ENCODE data around the gene MTOR.

The MTOR gene

DNA sequence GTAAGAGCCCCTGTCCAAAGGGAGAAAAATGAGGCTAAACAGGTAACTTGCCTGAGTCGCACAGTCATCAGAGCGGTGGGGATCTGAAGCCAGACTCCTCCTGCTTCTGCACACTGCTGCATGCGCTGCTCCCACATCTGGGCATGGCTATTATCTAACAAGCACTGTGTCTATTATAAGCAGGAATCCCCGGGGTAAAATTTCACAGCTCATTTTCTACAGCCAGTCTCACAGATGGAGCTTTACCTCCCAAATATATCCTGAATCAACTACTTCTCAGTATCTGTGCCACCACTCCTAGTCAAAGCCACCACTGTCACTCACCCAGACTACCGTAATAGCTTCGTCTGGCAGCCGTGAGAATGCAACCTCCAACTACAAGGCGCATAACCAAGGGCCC lies 9.8 kb downstream of the MTOR start:
- H3K27ac ChIP-seq (replicated peaks) = no peak overlapping the region
- DNase-seq (ENCODE audit: low read depth in 1 of 2, low spot score in 1 of 2) = no peak
- TF ChIP-seq SPI1 (IDR thresholded peaks at IDR 0.05; ENCODE audit: borderline replicate concordance, low read depth) = no peak
- no peak for TF ChIP-seq POLR2AphosphoS5 (IDR thresholded peaks at IDR 0.05; ENCODE audit: low read depth)
- TF ChIP-seq, protein P1, sequence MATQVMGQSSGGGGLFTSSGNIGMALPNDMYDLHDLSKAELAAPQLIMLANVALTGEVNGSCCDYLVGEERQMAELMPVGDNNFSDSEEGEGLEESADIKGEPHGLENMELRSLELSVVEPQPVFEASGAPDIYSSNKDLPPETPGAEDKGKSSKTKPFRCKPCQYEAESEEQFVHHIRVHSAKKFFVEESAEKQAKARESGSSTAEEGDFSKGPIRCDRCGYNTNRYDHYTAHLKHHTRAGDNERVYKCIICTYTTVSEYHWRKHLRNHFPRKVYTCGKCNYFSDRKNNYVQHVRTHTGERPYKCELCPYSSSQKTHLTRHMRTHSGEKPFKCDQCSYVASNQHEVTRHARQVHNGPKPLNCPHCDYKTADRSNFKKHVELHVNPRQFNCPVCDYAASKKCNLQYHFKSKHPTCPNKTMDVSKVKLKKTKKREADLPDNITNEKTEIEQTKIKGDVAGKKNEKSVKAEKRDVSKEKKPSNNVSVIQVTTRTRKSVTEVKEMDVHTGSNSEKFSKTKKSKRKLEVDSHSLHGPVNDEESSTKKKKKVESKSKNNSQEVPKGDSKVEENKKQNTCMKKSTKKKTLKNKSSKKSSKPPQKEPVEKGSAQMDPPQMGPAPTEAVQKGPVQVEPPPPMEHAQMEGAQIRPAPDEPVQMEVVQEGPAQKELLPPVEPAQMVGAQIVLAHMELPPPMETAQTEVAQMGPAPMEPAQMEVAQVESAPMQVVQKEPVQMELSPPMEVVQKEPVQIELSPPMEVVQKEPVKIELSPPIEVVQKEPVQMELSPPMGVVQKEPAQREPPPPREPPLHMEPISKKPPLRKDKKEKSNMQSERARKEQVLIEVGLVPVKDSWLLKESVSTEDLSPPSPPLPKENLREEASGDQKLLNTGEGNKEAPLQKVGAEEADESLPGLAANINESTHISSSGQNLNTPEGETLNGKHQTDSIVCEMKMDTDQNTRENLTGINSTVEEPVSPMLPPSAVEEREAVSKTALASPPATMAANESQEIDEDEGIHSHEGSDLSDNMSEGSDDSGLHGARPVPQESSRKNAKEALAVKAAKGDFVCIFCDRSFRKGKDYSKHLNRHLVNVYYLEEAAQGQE (IDR thresholded peaks at IDR 0.05; ENCODE audit: insufficient replicate concordance, low read depth) = no peak
- TF ChIP-seq GABPA (IDR thresholded peaks at IDR 0.05; ENCODE audit: low read depth) = no peak
- TF ChIP-seq, protein P2, sequence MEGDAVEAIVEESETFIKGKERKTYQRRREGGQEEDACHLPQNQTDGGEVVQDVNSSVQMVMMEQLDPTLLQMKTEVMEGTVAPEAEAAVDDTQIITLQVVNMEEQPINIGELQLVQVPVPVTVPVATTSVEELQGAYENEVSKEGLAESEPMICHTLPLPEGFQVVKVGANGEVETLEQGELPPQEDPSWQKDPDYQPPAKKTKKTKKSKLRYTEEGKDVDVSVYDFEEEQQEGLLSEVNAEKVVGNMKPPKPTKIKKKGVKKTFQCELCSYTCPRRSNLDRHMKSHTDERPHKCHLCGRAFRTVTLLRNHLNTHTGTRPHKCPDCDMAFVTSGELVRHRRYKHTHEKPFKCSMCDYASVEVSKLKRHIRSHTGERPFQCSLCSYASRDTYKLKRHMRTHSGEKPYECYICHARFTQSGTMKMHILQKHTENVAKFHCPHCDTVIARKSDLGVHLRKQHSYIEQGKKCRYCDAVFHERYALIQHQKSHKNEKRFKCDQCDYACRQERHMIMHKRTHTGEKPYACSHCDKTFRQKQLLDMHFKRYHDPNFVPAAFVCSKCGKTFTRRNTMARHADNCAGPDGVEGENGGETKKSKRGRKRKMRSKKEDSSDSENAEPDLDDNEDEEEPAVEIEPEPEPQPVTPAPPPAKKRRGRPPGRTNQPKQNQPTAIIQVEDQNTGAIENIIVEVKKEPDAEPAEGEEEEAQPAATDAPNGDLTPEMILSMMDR (IDR thresholded peaks at IDR 0.05; ENCODE audit: insufficient read depth, low read length) = no peak
- H3K27me3 ChIP-seq (ENCODE audit: insufficient read depth, poor library complexity, severe bottlenecking) = no peaks in the 10 kb centered on the region
- H3K4me3 ChIP-seq (replicated peaks; ENCODE audit: insufficient read depth, low read length) = no peak overlapping the region

DNA sequence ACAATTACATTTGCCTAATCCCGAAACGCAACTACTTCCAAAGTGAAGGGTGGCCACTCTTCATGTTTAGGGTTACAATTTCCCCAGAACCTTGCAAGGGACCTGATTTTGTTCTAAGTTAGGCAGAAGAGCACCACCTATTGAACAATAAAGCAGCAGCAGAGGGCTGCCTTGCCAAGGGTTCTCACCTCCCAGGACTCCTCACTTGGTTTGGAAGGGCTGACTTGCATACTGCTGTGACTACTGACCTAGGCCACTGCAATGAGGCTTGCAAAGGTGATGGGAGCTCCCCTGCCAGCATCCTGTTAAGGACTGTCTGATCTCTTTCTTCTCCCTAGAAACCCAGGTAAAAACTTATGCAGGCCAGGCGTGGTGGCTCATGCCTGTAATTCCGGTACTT lies 14.2 kb downstream of the MTOR start:
- Histone ChIP-seq H3K27ac (replicated peaks) (no peak overlapping the region), H3K4me3 (replicated peaks; ENCODE audit: insufficient read depth, low read length) (no peak overlapping the region), H3K27me3 (ENCODE audit: insufficient read depth, poor library complexity, severe bottlenecking) (no peaks in the 10 kb centered on the region)
- no peak for DNase-seq (ENCODE audit: low read depth in 1 of 2, low spot score in 1 of 2)
- TF ChIP-seq GABPA (IDR thresholded peaks at IDR 0.05; ENCODE audit: low read depth) (no peak), SPI1 (IDR thresholded peaks at IDR 0.05; ENCODE audit: borderline replicate concordance, low read depth) (no peak), POLR2AphosphoS5 (IDR thresholded peaks at IDR 0.05; ENCODE audit: low read depth) (no peak)
- TF ChIP-seq, protein P2 (IDR thresholded peaks at IDR 0.05; ENCODE audit: insufficient read depth, low read length) = no peak
- TF ChIP-seq, protein P1 (IDR thresholded peaks at IDR 0.05; ENCODE audit: insufficient replicate concordance, low read depth) = no peak

DNA sequence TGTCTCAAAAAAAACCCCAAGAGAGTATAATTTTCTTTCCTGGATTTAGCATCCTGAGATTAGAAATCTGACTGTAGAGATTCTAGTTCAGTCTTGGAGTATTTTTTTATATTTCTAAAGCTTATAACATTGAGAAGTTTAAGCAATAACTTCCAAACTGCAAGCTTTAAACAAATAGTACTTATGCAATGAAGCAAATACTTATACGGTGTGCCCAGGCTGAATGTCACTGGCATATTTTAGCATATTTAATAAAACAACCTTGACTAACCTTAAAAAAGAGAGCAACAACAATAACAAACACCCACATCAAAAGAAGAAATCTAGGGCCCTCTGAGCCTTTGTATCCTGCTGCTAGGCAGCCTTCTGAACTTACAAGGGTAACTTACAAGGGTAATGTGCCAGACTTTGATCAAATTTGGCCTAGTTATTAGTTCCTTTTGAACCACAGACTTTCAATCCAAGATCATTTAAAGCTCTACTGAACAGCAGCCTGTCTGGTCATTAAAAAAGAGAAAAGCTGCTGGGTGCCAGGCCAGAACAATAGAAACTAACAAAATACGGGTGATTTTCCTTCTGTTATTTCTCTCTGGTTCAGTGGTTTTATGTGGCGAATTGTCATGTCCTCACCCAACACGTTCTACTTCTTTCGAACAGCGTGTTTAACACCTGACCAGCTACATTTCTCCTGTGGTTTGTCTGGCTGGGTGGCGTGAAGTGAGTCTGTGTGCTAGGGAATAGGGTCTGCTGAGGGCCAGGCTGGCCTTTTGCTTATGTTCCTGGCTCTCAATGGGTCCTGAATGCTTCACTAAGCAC lies 16.2 kb downstream of the MTOR start:
- DNase-seq (ENCODE audit: low read depth in 1 of 2, low spot score in 1 of 2) = no peak
- no peak overlapping the region for H3K4me3 ChIP-seq (replicated peaks; ENCODE audit: insufficient read depth, low read length)
- no peak overlapping the region for H3K27ac ChIP-seq (replicated peaks)
- no peak for TF ChIP-seq SPI1 (IDR thresholded peaks at IDR 0.05; ENCODE audit: borderline replicate concordance, low read depth)
- TF ChIP-seq GABPA (IDR thresholded peaks at IDR 0.05; ENCODE audit: low read depth) = no peak
- TF ChIP-seq, protein P1 (IDR thresholded peaks at IDR 0.05; ENCODE audit: insufficient replicate concordance, low read depth) = no peak
- no peak for TF ChIP-seq POLR2AphosphoS5 (IDR thresholded peaks at IDR 0.05; ENCODE audit: low read depth)
- TF ChIP-seq, protein P2 (IDR thresholded peaks at IDR 0.05; ENCODE audit: insufficient read depth, low read length) = no peak
- no peaks in the 10 kb centered on the region for H3K27me3 ChIP-seq (ENCODE audit: insufficient read depth, poor library complexity, severe bottlenecking)
